NCI-H2081 (cell line): ENCODE results near the gene CACNG3.

Experiments
- DNase-seq, 2 experiments: peaks; one replicate each; lab custom pipeline; 2025; lab: John Stamatoyannopoulos, UW

The CACNG3 gene

DNA sequence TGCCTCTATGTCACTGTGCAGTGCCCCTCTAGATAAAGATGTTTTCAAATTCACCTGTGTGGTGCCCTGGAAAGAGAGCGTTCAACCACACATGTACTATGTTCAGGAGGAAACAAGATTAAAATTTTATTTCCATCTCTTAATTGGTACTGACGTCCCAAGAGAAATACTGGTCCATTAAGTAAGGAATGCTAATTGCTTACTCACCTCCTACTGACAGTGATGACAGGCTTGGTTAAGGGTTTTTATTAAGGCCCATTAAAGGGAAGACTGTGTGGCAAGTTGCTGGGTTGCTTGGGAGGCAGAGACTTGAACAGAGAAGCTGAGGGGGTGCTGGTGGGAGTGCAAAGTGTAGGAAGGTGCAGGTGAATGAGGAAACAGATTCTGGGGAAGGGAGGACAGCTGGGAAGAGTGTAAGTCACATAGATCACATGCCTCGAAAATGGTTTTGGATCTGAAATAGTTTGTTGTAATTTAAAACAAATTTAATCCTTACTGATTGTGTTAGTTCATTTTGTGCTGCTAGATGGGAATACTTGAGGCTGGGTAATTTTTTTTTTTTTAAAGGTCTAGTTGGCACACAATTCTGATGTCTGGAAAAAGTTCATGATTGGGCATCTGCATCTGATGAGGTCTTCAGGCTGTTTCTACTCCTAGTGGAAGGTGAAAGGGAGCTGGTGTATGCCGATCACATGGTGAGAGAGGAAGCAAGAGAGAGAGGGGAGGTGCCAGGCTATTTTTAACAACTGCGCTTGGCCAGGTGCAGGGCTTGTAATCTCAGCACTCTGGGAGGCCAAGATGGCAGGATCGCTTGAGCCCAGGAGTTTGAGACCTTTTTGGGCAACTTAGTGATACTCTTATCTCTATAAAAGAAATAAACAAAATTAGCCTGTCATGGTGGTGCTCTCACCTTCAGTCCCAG is 140.5 kb downstream of the CACNG3 start:
- DNase-seq: no peak

DNA sequence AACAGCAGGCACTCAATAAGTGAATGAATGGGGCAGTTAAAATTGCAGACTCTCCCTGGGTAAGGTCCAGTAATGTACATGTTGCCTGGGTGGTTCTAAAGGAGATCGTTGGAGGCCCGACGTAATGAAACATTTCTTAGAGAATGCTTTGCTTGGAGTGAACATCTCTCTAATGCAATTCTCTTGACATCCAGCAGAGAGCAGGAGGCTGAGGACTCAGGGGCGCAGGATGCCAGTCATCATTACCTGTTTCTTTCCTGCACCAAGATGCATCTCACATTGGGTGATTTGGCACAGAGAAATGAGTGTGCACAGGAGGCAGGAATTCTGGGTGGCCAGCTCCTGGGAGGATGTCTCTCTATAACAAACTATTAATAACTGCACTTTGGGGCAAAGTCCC is 152.9 kb downstream of the CACNG3 start:
- DNase-seq: no peak
